OCI-LY7 (cell line): ENCODE data around the gene NOL4L.

ENCODE experiments used
- CTCF ChIP-seq: fragments of 200-600 bp; sonication (generic); conservative IDR thresholded peaks from 2 replicates; pipeline ENCODE4 v1.5.1; 2014; ENCODE audit warnings: mild to moderate bottlenecking, antibody characterized with exemption, low read length, moderate library complexity, mixed read lengths
- EZH2phosphoT487 ChIP-seq: fragments of 200-600 bp; sonication (generic); IDR thresholded peaks from 2 replicates; pipeline ENCODE4 v1.6.1; 2018; ENCODE audit warnings: low read depth, borderline replicate concordance, mild to moderate bottlenecking, mixed run types, antibody characterized with exemption, low read length, moderate library complexity, mixed read lengths

- no peak; the same call in 1 of the 2 replicates for TF ChIP-seq CTCF
- TF ChIP-seq EZH2phosphoT487: no peak
Observed at GRCh38 chr20:32483351-32484224, 101.5 kb downstream of the NOL4L start.
